ENCODE data around the gene PLTP.
A peak's percentile ranks its signal among the peaks of the same experiment; 100 is the strongest.
"Not testable (repeated sequence)": the region's sequence is repeated elsewhere in the genome, so short reads cannot be mapped to it uniquely, and the experiment has no call there.

Gene PLTP

DNA sequence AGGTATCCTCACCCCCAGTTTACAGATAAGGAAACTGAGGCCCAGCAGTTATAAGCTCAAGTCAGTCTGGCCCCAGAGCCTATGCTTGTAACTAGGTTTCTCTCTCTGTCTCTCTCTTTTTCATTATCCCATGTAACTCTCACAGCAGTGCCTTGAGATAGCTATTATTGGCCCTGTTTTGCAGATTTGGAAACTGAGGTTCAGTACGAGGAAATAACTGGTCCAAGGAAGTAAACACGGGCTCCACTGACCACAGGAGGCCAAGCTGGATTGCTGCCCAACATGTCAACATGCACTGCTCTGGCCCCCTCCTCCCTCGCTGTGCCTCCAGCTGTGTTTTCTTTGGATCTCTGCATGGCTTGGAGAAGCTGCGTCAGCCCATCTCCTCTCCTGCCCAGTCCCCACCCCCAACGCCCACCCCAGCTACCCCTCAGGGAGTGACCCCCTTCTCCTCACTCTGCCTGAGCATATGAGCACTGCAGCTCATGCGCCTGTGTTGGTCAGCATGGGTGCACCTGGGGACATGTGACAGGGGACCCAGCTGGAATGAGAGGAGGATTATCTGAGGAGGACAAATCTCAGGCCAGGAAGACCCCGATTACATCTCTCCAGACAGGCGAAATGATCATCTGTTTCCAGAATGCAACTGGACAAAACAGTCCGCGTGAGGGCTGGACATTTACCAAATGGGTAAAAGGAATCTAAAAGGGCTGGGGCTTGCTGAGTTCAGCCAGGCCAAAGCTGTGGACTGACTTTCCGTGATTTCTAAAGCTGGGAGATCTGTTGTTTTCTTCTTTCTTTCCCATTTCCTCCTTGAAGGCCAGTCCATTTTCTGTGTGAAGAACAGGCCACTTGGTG is 7.8 kb upstream of the PLTP start:
- DNase-seq (ENCODE audit: low spot score) = no peak

- no peak for DNase-seq (ENCODE audit: low spot score)
These were observed 7.0 kb upstream of the PLTP start for GRCh38 chr20:45918779-45919537.

DNA sequence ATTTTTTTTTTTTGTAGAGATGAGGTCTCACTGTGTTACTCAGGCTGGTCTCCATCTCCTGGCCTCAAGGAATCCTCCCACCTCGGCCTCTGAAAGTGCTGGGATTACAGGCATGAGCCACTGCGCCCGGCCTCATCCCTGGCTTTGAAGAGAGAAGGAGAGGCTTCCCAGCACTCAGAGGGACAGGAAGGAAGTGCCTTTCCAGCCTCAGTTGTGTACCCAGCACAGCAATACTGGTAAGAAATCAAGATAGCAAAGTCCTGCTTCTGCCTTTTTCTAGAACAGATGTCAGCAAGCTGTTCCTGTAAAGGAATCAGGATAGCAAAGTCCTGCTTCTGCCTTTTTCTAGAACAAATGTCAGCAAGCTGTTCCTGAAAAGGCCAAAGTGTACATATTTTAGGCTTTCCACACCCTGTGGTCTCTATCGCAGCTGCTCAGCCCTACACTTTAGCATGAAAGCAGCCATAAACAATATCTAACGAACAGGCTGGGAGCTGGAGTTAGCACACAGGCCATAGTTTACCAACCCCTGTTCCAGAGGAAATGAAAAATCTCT is 6.3 kb upstream of the PLTP start:
- DNase-seq (ENCODE audit: low spot score) = no peak

- no peak for DNase-seq (ENCODE audit: low spot score)
These were observed 5.8 kb upstream of the PLTP start for GRCh38 chr20:45917790-45918141.

- no peak for DNase-seq (ENCODE audit: low spot score)
These were observed 1.2 kb upstream of the PLTP start for GRCh38 chr20:45913116-45913515.

- no peak for DNase-seq (ENCODE audit: low spot score)
These were observed 358 bp upstream of the PLTP start for GRCh38 chr20:45912344-45912682.

DNA sequence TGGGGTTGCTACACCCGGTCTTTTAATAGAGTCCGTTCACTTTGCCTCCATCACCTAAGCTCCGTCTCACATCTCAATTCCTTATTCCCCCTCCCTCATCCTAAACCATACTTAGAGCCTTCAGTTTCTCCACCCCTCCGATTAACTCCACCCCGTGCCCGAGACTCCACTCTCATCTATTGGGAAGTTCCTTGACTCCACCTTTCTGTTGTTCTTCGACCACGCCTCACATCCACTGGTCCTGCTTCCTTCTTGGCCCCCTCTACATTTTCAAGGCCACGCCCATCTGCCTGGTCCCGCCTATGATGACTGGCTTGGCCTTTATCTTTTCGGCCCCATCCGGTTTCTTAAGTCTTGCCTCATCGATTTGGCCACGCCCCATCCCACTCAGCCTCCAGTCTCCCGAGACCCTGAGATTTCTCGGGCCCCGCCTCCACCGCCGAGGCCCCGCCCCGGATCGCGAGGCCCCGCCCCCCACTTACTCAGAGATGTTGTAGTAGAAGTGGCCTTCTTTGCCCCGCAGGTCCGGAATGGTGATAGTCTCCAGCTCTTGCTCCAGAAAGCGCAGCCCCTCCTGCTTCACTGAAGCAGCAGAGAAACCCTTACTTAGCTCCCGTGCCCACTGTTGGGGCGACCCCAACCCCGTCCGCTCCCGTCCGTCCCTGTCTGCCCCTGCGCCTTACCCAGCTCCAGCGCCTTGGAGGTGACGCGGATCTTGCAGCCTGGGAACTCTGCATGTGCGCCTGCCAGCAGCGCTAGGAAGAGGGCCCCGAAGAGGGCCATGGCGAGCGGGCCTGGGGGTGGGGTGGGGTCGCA is 1.1 kb downstream of the PLTP start:
- peak; percentile 85 for DNase-seq (ENCODE audit: low spot score)

DNA sequence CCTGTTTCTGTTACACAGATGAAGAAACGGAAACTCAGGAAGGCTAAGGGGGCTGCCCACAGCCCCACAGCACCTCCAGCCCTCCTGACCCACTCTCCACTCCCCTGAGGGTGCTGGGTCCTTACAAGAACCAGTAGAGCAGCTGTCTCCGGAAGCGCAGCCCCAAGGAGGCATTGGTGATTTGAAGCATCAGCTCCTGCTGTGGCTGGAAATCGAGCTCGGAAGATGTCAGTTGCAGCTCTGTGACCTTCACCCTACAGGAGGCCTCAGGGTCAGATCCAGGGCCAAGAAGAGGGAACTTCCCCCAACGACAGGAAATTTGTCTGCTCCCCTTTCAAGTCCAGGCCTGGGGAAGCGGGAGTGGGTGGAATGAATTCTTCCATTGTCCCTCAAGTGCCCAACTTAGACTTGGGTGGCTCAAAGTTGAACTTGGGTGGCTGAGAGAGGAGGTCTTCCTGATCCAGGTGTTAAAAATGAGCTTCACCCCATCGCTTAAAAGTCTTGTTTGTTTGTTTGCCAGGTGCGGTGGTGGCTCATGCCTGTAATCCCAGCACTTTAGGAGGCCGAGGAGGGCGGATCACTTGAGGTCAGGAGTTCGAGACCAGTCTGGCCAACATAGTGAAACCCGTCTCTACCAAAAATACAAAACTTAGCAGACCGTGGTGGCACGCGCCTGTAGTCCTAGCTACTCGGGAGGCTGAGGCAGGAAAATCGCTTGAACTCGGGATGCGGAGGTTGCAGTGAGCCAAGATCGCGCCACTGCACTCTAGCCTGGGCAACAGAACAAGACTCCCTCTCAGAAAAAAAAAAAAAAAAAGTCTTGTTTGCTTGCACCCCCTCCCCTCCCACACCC is 1.9 kb downstream of the PLTP start:
- no peak for DNase-seq (ENCODE audit: low spot score)

DNA sequence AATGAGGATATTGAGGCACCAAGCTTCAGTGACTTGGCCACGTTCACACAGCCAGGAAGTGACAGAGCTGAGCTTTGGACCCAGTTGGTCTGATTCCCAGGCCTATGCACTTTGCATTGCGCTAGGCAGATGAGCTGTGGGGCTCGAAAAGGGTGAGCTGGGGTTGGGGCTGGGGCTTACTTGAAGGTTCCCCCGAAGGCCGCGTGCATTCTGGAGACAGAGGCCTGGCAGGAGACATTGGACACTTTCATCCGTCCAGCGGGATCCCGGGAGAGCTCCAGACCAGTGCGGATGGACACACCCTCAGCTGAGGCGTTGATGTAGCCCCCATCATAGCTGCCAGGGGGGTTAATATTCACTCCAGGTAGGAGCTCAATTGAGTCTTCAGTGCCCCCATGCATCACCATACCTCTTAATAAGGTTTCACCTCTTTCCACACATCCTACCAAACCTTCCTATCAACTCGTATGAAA is 2.6 kb downstream of the PLTP start:
- DNase-seq (ENCODE audit: low spot score) = no peak

DNA sequence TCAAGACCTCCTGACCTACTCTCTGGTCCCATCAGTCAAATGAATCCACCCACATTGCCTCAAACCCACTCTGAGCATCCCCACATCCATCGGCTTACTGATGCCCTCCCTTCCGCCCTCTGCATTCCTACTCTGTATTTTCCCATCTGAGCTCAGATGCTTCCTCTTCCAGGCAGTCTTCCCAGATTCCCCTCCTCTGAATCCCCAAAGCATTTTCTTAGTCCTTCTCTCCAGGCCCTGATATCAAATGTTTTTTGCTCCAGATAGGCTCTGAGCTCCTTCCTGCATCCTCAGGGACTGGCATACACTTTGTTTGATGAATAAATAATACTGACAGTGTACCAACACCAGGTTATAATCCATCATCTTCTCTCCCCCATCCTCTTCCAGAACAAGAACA is 3.9 kb downstream of the PLTP start:
- DNase-seq (ENCODE audit: low spot score) = no peak

GRCh38 chr20:45907219-45907948 is 4.6 kb downstream of the PLTP start:
- no peak for DNase-seq (ENCODE audit: low spot score)

DNA sequence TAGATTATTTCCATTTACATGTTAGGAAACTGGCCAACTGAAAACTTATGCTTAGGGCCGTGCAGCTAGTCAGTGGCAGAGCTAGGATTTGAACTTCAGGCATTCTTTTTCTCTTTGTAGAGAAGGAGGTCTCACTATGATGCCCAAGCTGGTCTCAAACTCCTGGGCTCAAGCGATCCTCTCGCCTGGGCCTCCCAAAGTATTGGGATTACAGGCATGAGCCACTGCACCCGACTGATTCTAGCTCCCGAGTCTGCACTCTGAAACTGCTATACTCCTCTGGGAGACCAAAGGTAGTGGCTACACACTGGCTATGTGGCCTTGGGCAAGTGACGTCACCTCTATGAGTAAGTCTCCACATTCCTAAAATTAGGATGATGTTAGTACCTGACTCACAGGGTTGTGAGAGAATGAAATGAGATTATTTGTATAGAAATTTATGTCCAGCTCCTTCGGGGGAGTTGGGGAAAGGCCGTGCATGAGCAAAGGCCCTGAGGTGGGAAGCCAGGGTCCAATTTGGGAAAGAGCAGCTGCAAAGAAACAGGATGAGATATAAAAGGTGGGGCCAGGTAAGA is 6.4 kb downstream of the PLTP start:
- no peak for DNase-seq (ENCODE audit: low spot score)

- no peak for DNase-seq (ENCODE audit: low spot score)
These were observed 7.1 kb downstream of the PLTP start for GRCh38 chr20:45904583-45905504.

DNA sequence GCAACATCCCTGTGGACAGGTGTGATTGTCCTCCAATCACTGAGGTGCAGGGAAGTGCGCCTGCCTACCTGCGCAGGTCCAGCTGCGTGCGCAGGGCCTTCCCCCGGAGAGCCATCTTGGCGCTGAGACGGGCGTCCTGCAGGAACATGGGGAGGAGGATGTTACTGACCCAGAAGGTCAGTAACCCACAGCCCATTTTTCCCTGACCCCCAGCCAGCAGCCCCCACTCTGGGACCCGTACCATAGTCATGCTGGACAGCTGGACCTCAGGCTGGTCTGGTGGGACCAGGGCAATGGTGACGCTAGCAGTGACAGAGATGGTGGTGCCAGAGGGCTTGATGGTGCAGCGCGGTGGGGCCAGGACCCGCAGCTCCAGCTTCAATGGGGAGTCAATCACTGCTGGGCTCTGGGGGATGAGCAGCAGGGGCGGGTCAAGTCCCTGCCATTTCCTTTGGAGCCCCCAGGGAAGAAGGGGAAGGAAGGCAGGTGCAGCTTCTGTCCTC is 9.7 kb downstream of the PLTP start:
- no peak for DNase-seq (ENCODE audit: low spot score)

GRCh38 chr20:45901332-45901731 is 10.6 kb downstream of the PLTP start:
- not testable (repeated sequence) for DNase-seq (ENCODE audit: low spot score)

- DNase-seq (ENCODE audit: low spot score) = no peak
These were observed 12.7 kb downstream of the PLTP start for GRCh38 chr20:45899046-45899835.

DNA sequence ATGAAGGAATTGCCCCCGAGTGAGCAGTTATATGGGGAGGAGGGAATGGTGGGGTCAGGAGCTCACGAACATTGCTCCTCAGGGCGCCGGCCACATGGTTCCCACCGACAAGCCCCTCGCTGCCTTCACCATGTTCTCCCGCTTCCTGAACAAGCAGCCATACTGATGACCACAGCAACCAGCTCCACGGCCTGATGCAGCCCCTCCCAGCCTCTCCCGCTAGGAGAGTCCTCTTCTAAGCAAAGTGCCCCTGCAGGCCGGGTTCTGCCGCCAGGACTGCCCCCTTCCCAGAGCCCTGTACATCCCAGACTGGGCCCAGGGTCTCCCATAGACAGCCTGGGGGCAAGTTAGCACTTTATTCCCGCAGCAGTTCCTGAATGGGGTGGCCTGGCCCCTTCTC is 13.7 kb downstream of the PLTP start:
- no peak for DNase-seq (ENCODE audit: low spot score)

- no peak for DNase-seq (ENCODE audit: low spot score)
These were observed 14.3 kb downstream of the PLTP start for GRCh38 chr20:45897692-45898091.

Measured in CD4-positive, alpha-beta T cell treated with Interleukin-6 at 100 ng/mL for 8 hours (primary cell).